NCI-H524 treated with DMSO at 0.1 percent for 48 hours (cell line): ENCODE measurements around the gene ZFP69.
"Not testable (repeated sequence)": the region's sequence is repeated elsewhere in the genome, so short reads cannot be mapped to it uniquely, and the experiment has no call there.

Experiments
- DNase-seq: peaks from one replicate; lab custom pipeline; 2025; lab: John Stamatoyannopoulos, UW

The ZFP69 gene

DNA sequence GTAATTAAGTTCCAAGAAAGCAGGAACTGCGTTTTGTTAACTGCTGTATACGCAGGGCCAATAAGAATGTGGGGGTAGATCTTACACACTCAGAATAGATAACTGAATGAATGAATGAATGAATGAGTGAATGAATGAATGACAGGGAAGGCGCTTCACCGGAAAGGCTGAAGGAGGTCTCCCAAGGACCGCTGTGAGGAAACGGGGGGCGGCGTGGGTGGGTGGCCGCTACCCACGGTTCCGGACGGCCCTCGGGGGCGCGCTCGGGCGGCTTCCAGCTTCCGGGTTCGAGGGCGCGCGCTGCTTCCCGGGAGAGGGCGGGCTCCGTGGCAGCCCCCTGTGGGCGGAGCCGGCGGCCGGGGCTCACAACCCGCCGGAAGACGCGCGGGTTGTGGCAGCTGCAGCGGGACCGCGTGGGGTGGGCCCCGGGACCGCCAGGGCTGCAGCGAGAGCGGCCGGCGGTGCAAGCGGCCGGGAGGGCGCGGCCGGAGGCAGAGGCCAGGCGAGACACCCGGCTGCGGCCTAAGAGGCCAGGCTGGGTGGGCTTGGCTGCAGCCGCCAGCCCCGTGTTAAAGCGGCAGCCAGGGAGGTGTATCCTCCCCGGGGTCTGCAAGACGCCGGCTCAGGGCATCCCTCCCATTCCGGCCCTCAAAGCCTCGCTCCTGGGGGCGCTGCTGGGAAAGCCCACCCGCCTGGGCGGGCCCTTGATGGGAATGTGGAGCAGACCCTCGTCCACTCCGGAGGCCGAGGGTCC is at the start of gene ZFP69:
TSS of gene ZFP69 (plus strand) at position 367 of the 754 bp plus-strand sequence. CDS start 2,072 bp downstream, outside the sequence.
- DNase-seq = no peak

DNA sequence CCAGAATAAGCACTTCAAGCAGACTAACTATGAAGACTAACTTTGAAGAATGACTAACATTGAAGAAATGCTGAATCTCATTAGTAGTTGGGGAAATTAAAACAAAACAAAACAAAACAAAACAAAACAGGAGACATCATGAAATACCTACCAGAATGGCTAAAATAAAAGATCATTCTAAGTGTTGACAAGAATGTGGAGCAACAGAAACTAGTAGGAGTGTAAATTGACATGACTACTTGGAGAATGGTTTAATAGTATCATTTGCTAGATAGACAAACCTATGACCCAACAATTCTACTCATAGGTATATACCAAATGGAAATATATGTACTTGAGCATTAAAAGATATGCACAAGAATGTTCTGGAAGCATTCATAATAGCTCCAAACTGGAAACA is 45.7 kb upstream of the ZFP69 start:
- no peak for DNase-seq

DNA sequence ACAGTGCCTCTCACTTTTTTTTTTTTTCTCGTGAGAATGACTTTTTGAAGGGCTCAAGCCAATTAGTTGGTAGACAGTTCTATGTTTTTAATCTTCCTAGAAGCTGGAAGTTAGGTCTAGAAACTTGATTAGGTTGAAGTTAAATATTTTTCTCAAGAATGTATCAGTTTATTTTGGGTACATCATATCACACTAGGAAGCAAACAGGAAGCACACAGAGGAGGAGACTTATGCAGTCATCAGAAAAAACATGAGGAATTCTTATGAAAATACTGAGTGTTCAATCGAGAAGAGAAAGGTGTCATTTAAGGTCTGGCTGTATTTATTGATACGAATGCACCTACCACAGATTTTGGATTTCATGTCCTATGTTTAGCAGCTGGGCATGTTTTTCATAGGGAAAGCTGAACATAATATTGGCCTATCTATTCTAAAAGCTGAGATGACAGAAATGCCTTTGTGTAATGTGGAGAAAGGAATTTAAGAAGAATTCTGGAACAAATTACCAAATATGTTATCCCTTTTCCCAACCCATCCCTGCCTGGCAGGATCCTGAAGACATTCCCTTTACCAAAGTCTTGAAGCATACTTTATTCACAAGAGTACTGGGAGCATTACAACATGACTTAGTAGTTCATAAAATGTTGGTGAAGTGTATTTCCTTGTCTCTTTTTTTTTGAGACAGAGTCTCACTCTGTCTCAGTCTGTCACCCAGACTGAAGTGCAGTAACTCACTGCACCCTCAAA is 44.3 kb upstream of the ZFP69 start:
- DNase-seq = no peak

DNA sequence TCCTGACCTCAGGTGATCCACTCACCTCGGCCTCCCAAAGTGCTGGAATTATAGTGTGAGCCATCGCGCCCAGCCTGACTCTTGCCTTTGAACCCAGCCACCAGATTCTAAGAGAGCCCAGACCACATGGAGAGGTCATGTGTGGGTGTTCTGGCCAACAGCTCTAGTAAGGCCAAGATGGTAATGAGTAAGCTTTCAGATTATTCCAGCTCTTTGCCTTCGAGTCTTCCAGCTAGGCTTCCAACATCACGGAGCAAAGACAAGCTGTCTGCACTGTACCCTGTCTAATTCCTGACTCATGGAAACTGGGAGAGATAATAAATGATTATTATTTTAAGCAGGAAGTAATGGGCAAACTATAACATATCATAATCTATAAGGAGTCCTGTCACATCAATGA is 41.6 kb upstream of the ZFP69 start:
- DNase-seq = no peak

DNA sequence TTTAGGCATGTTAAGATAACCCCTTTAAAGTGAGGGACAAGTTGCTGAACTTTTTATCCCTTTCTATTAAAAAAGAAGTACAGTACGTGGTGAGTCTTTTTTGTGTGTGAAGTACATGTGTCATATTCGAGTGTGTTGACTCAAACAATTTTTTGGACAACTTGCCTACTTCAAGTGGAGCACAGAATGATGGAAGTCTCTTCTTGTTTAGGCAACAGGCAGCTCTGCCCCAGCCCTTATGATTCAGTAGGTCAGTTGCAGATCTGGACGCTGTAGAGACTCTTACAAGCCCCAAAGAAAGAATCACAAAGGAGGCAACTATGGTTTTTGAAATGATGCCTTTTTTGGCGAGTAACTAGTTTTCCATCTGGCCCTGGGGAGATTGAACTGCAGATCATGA is 41.2 kb upstream of the ZFP69 start:
- DNase-seq = no peak

DNA sequence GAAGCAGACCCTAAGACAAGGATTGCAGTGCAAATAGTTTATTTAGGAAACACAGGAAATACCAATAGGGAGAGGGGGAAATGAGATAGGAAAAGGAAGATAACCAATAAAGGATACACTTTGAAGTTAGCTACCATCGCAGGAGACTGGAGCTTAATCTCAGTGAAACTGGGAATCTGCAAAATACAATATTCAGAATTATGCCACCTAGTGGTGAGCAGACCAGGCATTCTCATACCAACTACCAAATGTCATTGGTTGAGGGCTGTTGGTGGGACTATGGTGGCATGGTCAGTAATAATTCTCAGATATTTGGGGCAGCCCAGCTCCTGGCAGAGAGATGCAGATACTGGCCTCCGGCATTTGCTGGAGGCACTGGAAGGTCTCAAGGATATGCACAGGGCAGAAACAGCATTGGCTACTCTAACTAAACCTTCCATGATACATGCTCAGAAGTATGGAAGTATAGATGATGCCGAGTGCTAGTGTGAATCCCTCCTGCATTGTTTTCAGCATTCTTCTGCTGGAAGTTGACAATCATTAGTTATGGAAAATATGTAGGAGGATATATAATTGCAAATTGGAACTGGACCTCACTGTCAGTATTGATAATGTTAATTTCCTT is 38.6 kb upstream of the ZFP69 start:
- DNase-seq = no peak

DNA sequence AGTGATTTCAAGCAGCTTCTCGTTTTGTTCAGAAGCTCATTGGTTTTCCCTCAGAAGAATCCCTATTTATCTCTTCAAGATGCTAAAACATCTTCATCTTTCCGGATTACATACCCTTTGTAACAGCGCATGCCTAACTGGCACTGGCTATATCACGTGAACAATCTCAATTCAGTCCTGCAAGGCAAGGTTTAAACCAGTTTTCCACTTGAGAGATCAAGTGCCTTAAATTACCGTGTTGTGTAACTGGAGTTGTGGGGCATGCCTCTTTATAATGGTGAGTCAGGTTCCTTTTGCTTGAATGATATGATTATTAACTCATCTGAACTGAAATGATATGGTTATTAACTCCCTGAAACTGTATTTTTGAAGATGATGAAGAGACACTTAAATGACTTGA is 37.8 kb upstream of the ZFP69 start:
- DNase-seq = no peak

DNA sequence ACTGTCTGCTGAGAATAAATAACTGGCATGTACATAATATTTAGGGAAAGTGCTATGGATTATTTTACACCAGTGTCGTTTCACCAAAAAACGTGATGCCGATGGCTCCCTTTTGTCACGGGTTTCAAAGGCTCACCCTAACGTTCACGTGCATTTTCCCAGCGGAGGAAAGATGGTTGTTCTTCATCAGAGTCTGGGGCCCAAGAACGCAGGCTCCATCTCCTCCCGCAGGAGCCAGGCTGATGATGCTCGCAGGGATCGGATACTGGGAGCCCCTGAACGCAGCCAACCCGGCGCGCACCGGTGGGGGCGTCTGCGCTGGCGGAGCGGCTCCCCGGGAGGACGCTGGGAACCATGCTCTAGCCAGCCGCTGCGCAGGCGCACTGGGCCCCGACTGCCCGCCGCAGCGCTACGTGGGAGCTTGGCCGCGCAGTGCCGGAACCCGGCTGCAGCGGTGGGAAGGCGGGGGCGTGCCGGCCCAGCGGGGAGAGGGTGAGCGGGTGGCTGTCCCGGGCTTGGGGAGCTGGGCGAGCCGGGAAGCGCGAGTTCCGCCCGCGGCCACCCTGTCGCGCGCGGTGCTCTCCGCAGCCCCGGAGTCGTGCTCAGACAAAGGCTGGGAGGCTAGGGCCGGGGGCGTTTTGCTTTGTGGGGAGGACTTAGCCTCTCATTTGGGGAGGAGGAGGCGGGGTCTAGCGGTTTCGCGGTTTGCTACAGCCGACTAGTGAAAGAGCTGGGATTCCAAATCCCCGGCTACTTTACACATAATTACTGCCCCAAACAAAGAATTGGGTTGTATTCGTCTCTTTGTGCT is 27.2 kb upstream of the ZFP69 start, which contains the start of gene ZFP69B:
TSS of gene ZFP69B (plus strand) at position 793 of the 811 bp plus-strand sequence. CDS start 486 bp downstream, outside the sequence.
- peak; percentile 45 for DNase-seq

DNA sequence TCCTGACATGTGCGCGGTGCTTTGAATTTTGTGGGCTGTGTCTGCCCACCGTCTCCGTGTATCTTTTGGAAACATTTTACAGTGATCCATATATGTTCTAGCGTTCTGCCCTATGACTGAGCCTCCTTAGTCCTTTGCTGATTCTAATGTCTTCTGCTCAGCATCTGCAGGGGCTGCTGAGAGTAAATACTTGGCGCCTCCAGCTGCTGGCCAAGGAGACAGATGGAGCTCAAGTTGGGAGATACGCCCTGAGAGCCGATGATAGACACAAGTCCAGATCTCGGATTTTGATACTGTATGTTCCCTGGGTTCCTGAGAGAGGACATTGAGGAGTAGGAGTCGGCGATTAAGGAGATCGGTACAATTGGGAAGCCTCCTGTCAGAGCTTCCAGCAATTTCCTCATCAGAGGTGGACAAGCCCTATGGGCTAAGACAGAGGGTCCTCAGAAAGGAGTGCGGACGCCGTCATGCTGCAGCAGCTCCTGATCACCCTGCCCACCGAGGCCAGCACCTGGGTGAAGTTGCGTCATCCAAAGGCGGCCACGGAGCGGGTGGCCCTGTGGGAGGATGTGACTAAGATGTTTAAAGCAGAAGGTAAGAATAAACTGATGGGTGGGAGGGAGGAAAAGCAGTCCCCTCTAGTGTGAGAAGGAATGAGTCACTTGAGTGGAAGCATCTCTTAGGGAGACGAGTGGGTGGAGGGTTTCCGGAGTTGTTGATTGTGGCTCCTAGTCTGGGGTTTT is 26.4 kb upstream of the ZFP69 start:
- DNase-seq = peak; percentile 29

DNA sequence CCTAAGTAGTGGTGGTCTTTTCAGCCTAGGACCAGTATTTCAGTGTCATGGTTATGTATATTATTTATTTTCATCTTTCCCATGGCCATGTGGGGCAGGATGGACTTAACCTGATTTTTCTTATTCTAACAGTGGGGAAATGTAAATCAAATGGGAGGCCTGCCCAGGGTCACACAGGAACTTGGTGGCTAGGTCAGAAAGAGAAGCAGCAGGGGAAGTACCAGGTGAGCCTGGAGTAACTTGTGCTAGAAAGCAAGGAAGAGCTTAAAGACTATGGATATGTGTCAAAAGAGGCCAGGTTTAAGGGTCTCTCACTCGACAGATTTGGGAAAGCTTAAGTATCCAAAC is 25.9 kb upstream of the ZFP69 start:
- DNase-seq = no peak

DNA sequence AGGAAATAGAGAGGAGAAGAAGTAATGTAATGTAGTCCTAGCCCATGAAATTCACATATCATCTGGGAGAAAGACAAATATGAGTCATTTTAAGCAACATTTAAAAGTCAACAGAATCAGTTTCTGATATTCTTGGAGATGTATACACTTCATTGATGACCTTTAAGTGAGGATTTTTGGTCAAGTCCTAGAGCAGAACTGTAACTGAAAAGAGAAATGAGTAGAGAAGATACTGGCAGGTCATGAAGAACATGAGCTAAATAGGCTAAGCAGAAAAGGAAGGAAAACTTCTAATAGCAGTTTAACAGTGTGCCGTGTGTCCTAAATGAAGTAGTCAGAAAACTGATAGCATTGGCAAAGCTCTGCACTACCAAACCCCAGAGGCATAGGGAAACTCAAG is 22.2 kb upstream of the ZFP69 start:
- no peak for DNase-seq

DNA sequence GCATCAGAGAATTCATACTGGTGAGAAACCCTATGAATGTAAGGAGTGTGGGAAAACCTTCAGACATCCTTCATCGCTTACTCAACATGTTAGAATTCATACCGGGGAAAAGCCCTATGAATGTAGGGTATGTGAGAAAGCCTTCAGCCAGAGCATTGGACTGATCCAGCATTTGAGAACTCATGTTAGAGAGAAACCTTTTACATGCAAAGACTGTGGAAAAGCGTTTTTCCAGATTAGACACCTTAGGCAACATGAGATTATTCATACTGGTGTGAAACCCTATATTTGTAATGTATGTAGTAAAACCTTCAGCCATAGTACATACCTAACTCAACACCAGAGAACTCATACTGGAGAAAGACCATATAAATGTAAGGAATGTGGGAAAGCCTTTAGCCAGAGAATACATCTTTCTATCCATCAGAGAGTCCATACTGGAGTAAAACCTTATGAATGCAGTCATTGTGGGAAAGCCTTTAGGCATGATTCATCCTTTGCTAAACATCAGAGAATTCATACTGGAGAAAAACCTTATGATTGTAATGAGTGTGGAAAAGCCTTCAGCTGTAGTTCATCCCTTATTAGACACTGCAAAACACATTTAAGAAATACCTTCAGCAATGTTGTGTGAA is 14.0 kb upstream of the ZFP69 start:
- DNase-seq = no peak

DNA sequence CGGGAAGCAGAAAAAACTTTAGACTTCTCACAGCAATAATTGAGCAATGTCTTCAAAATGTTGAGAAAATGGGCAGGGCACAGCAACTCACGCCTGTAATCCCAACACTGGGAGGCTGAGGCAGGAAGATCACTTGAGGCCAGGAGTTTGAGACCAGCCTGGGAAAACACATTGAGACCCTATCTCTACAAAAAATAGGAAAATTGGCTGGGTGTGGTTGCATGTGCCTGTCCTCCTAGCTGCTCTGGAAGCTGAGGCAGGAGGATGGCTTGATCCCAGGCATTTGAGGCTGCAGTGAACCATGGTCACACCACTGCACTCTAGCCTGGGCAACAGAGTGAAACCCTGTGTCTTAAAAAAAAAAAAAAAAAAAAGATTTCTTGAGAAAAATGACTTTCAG is 7.8 kb upstream of the ZFP69 start:
- DNase-seq = no peak

DNA sequence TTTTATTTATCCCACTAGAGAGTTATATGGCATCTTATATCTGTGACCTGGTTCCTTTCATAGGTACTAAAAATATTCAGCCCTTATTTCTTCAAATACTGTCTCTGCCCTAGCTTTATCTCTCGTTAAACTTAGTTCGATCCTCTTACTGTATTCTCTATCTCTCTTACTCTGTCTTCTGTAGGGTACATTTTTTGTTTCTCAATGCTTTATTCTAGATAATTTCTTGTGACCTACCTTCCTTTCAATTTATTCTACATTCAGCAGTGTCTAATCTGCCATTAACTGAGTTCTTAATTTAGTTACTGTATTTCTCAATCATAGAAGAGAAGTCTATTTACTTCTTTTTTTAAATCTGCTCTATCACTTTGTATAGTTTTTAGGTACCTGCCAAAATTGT is 1.8 kb upstream of the ZFP69 start:
- no peak for DNase-seq

DNA sequence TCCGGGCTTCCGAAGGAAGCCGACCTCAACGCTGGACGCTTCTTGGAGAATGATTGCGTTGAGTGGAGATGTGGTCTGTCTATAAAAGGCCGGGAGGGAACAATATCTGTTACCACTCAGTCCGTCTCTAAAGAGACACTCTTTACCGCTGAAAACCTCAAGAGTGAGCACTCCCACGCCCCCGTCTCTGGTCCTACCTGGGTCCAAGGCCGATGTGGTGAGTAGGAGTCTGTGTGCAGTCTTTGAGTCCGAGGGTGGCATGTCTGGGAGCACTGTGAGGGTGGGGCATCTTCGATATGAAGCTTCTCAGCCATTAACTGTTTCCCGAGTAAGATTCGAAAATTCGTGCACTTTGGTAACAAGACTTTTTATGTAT is 576 bp downstream of the ZFP69 start:
- no peak for DNase-seq

DNA sequence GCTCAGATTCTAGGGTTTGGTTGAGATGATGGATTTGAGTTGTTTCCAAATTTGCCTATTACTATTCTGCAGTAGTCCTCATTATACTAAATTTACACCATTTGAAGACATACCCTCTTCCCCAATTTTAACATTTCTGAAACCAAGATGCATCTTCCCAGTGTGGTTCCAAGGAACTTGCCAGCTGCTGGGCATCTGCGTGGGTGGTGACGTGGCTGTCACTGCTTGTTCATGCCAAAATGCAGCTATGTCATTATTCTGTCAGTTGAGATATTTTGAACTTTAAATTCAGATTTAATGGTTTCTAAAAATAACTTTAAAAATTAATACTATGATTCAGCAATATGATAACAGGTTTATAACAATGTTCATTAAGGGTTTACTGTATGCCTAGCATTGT is 1.2 kb downstream of the ZFP69 start:
- no peak for DNase-seq

DNA sequence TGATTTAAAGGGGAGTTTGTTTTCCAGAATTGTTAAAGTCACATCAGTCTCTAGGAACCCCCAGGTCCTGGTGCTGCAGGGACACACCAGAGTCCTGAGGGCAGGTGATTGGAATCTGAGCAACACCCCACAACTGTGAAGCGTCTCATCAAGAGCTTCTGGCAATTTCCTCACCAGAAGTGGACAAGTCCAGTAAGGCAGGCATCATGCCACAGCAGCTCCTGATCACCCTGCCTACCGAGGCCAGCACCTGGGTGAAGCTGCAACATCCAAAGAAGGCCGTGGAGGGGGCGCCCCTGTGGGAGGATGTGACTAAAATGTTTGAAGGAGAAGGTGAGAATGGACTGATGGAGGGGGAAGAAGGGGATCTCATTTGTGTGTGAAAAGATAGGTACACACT is 2.1 kb downstream of the ZFP69 start:
- DNase-seq = no peak

DNA sequence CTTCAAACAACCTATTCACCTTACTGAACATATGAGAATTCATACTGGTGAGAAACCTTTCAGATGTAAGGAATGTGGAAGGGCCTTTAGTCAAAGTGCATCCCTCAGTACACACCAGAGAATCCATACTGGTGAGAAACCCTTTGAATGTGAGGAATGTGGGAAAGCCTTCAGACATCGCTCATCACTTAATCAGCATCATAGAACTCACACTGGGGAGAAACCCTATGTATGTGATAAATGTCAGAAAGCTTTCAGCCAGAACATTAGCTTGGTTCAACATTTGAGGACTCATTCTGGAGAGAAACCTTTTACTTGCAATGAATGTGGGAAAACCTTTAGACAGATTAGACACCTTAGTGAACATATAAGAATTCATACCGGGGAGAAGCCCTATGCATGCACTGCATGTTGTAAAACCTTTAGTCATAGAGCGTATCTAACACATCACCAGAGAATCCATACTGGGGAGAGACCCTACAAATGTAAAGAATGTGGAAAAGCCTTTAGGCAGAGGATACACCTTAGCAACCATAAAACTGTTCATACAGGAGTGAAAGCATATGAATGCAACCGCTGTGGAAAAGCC is 18.3 kb downstream of the ZFP69 start:
- DNase-seq = no peak

DNA sequence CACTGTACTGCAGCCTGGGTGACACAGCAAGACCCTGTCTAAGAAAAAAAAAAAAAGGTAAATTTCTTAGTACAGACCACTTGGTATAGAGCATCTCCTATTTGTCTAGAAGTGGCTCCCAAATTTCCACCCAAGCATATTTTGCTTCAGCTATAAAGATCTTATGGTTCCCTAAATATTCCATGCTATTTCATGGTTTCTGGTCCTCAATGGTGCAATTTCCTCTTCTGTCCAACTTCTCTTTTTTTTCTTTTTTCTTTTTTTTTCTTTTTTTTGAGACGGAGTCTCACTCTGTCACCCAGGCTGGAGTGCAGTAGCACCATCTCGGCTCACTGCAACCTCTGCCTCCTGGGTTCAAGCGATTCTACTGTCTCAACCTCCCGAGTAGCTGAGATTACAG is 25.6 kb downstream of the ZFP69 start:
- not testable (repeated sequence) for DNase-seq

DNA sequence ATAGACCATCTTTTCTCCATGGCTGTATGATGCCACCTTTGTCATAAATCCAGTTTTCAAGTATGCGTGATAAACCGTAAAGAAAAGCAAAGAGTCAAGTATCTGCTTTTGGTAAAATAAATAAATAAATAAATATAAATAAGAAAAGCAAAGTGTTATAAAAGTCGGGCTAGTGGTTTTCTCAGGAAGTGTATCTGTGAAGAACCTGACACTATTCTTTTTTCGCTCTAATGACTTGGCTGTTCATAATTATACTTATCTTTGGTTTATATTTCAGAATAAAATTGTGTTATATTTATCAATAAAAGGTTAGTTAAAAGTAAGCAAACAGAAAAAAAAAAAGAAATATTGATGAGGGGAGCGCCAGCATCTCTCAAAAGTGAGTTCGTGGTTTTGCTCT is 30.9 kb downstream of the ZFP69 start:
- no peak for DNase-seq
